ENCODE results near the gene CHST11. TPM values are rescaled to one million over a fixed set of nuclear protein-coding genes. Genes with fewer than 3 reads are reported as not detected.

Gene CHST11
- total and polyA plus RNA-seq, 9 donors: 4.0 to 39.9 (median 20.1) TPM

GRCh38 chr12:104585448-104586055, 128.8 kb downstream of the CHST11 start:
- no peak for DNase-seq
- TF ChIP-seq EP300 (IDR thresholded peaks at IDR 0.05): no peak
- TF ChIP-seq CTCF (IDR thresholded peaks at IDR 0.05): no peak
- TF ChIP-seq POLR2A (IDR thresholded peaks at IDR 0.05): no peak
- Histone ChIP-seq H3K9me3 (no peaks in the 10 kb centered on the region), H3K4me1 (ENCODE audit: insufficient read depth) (peaks cover 8% of the 10 kb centered on the region), H3K4me3 (no peak overlapping the region), H3K27ac (no peak overlapping the region), H3K36me3 (no peaks in the 10 kb centered on the region), H3K27me3 (no peaks in the 10 kb centered on the region)
- WGBS, 3 donors: 81 to 98% (median 97%) methylated on average over 4 of the region's 4 CpGs
- intact Hi-C loops (cut with DNase I): no loop called here

GRCh38 chr12:104586351-104586919, 129.7 kb downstream of the CHST11 start:
- Histone ChIP-seq H3K36me3 (no peaks in the 10 kb centered on the region), H3K9me3 (no peaks in the 10 kb centered on the region), H3K4me3 (no peak overlapping the region), H3K4me1 (ENCODE audit: insufficient read depth) (peaks cover 4% of the 10 kb centered on the region), H3K27ac (no peak overlapping the region), H3K27me3 (no peaks in the 10 kb centered on the region)
- TF ChIP-seq EP300 (IDR thresholded peaks at IDR 0.05) (no peak), CTCF (IDR thresholded peaks at IDR 0.05) (no peak), POLR2A (IDR thresholded peaks at IDR 0.05) (no peak)
- WGBS, 3 donors: 76 to 83% (median 82%) methylated on average over 7 of the region's 7 CpGs
- no peak for DNase-seq
- intact Hi-C loops (cut with DNase I): no loop called here

GRCh38 chr12:104588047-104588920, 131.5 kb downstream of the CHST11 start:
- intact Hi-C loops (cut with DNase I): no loop called here
- Histone ChIP-seq H3K9me3 (no peaks in the 10 kb centered on the region), H3K27me3 (no peaks in the 10 kb centered on the region), H3K36me3 (no peaks in the 10 kb centered on the region), H3K4me3 (no peak overlapping the region), H3K4me1 (ENCODE audit: insufficient read depth) (no peaks in the 10 kb centered on the region), H3K27ac (no peak overlapping the region)
- WGBS, 3 donors: 87 to 94% (median 90%) methylated on average over 11 of the region's 11 CpGs
- TF ChIP-seq CTCF (IDR thresholded peaks at IDR 0.05): no peak
- TF ChIP-seq EP300 (IDR thresholded peaks at IDR 0.05): no peak
- TF ChIP-seq POLR2A (IDR thresholded peaks at IDR 0.05): no peak
- no peak for DNase-seq

GRCh38 chr12:104588921-104589590, 132.3 kb downstream of the CHST11 start:
- Histone ChIP-seq H3K27ac (no peak overlapping the region), H3K4me3 (no peak overlapping the region), H3K36me3 (no peaks in the 10 kb centered on the region), H3K27me3 (no peaks in the 10 kb centered on the region), H3K4me1 (ENCODE audit: insufficient read depth) (no peaks in the 10 kb centered on the region), H3K9me3 (no peaks in the 10 kb centered on the region)
- TF ChIP-seq CTCF (IDR thresholded peaks at IDR 0.05): no peak
- TF ChIP-seq EP300 (IDR thresholded peaks at IDR 0.05): no peak
- no peak for TF ChIP-seq POLR2A (IDR thresholded peaks at IDR 0.05)
- intact Hi-C loops (cut with DNase I): no loop called here
- DNase-seq: no peak
- 79 to 84% (median 81%) methylated on average over 5 of the region's 5 CpGs for WGBS, 3 donors

Data from ovary (tissue), 9 donors.